PC-3 (cell line): ENCODE measurements around the gene OSBPL8. TPM values are rescaled to one million over a fixed set of nuclear protein-coding genes. Genes with fewer than 3 reads are reported as not detected.

Experiments used
- ATAC-seq: fragments of 200-7000 bp; cut with Tn5 transposase; 2 replicates; pipeline ENCODE4 v1.9.1; 2020; ENCODE audit warnings: mild to moderate bottlenecking, moderate library complexity
- BruUV-seq: library from RNA; stranded (reverse); fragments of 400-500 nt; replicated peaks from 2 replicates; lab custom pipeline; 2021; lab: Mats Ljungman, UMichigan
- CTCF ChIA-PET: fragments of 300-600 bp; sonication (Branson Sonifier 250); formaldehyde crosslinking; loops from one replicate; lab custom pipeline; 2022; ENCODE audit warnings: antibody characterized with exemption; lab: Charles Lee
- POLR2A ChIA-PET: fragments of 300-600 bp; sonication (Branson Sonifier 250); formaldehyde crosslinking; loops from one replicate; lab custom pipeline; 2022; ENCODE audit warnings: antibody characterized with exemption; ENCODE audit not compliant: unreplicated experiment; lab: Charles Lee
- DNase-seq: peaks from one replicate; pipeline ENCODE4 v3.0.0-alpha.2; 2015
- H2AFZ ChIP-seq: fragments of 300-600 bp; sonication (generic); 2 replicates; pipeline ENCODE4 v1.6.0; 2016; ENCODE audit warnings: antibody characterized with exemption, low read length
- H3F3A ChIP-seq: fragments of 300-600 bp; sonication (generic); one replicate; pipeline ENCODE4 v1.6.0; 2017; ENCODE audit warnings: antibody characterized with exemption, low read length, control low read depth, mild to moderate bottlenecking; ENCODE audit not compliant: unreplicated experiment
- H3K27ac ChIP-seq: fragments of 300-600 bp; sonication (generic); 2 replicates; pipeline ENCODE4 v1.5.1; 2016; ENCODE audit warnings: mild to moderate bottlenecking, low read length
- H3K27me3 ChIP-seq: fragments of 300-600 bp; sonication (generic); 2 replicates; pipeline ENCODE4 v1.6.1; 2016; ENCODE audit warnings: low read length, mixed read lengths
- H3K36me3 ChIP-seq: fragments of 300-600 bp; sonication (generic); 2 replicates; pipeline ENCODE4 v1.6.1; 2016; ENCODE audit warnings: low read depth, mixed run types, low read length, mixed read lengths
- H3K4me1 ChIP-seq: fragments of 300-600 bp; sonication (generic); 2 replicates; pipeline ENCODE4 v1.5.1; 2016; ENCODE audit warnings: low read length; ENCODE audit not compliant: insufficient read depth
- H3K4me2 ChIP-seq: fragments of 300-600 bp; sonication (generic); 2 replicates; pipeline ENCODE4 v1.6.0; 2016; ENCODE audit warnings: low read length
- H3K4me3 ChIP-seq: fragments of 300-600 bp; sonication (generic); 2 replicates; pipeline ENCODE4 v1.5.1; 2016; ENCODE audit warnings: mild to moderate bottlenecking, low read length, mixed read lengths
- H3K79me2 ChIP-seq: fragments of 300-600 bp; sonication (generic); 2 replicates; pipeline ENCODE4 v1.6.1; 2017; ENCODE audit warnings: low read length, mixed read lengths
- H3K9ac ChIP-seq: fragments of 300-600 bp; sonication (generic); 2 replicates; pipeline ENCODE4 v1.6.0; 2016; ENCODE audit warnings: mild to moderate bottlenecking, low read length
- H3K9me2 ChIP-seq: fragments of 300-600 bp; sonication (generic); replicated peaks from 2 replicates; pipeline ENCODE4 v1.6.1; 2016; ENCODE audit warnings: mixed run types, low read length, mixed read lengths
- H3K9me3 ChIP-seq: fragments of 300-600 bp; sonication (generic); 2 replicates; pipeline ENCODE4 v1.6.1; 2016; ENCODE audit warnings: low read length, mixed read lengths
- H4K20me1 ChIP-seq: fragments of 300-600 bp; sonication (generic); 2 replicates; pipeline ENCODE4 v1.6.1; 2016; ENCODE audit warnings: low read length, mixed read lengths
- CTCF ChIP-seq: fragments of 300-600 bp; sonication (generic); conservative IDR thresholded peaks from 2 replicates; pipeline ENCODE4 v1.5.1; 2017; ENCODE audit warnings: antibody characterized with exemption, low read depth, mild to moderate bottlenecking, low read length
- EZH2 ChIP-seq: fragments of 300-600 bp; sonication (generic); IDR thresholded peaks from one replicate; pipeline ENCODE4 v1.6.1; 2017; ENCODE audit warnings: antibody characterized with exemption, mild to moderate bottlenecking, low read length; ENCODE audit not compliant: unreplicated experiment
- EZH2phosphoT487 ChIP-seq: fragments of 300-600 bp; sonication (generic); IDR thresholded peaks from 2 replicates; pipeline ENCODE4 v1.6.1; 2018; ENCODE audit warnings: mild to moderate bottlenecking, antibody characterized with exemption, low read length, borderline replicate concordance
- intact Hi-C: fragments of 100-400 bp; cut with micrococcal nuclease; formaldehyde crosslinking; loops from 2 replicates; pipeline ENCODE4 v1.9.0; 2023
- total RNA-seq: library from RNA; depleted of rRNA; stranded (reverse); fragments of >200 nt; gene quantifications from 2 replicates; pipeline ENCODE4 v1.2.3, GENCODE V29; 2014

The OSBPL8 gene
- total RNA-seq, 1 experiment from 2014 or later = 28.5 TPM

GRCh38 chr12:76595056-76595455, 35.5 kb upstream of the OSBPL8 start:
- Histone ChIP-seq H3K36me3 (no peaks in the 10 kb centered on the region), H3K27ac (no peak overlapping the region), H4K20me1 (no peaks in the 10 kb centered on the region), H2AFZ (no peak overlapping the region), H3K9ac (no peak overlapping the region), H3K79me2 (no peaks in the 10 kb centered on the region), H3K9me3 (no peaks in the 10 kb centered on the region), H3F3A (no peaks in the 10 kb centered on the region), H3K27me3 (no peaks in the 10 kb centered on the region), H3K4me3 (no peak overlapping the region), H3K4me1 (no peaks in the 10 kb centered on the region), H3K4me2 (no peak overlapping the region), H3K9me2 (no peaks in the 10 kb centered on the region)
- ATAC-seq (no peak), DNase-seq (no peak)
- ChIA-PET POLR2A (no interaction called here), CTCF (no interaction called here)
- TF ChIP-seq EZH2 (no peak), CTCF (no peak), EZH2phosphoT487 (no peak)
- intact Hi-C loops = no loop called here
- no TSS peak for BruUV-seq

- Histone ChIP-seq H3K9me2 (no peaks in the 10 kb centered on the region), H3K4me1 (no peaks in the 10 kb centered on the region), H3F3A (no peaks in the 10 kb centered on the region), H3K27ac (no peak overlapping the region), H3K36me3 (no peaks in the 10 kb centered on the region), H3K27me3 (no peaks in the 10 kb centered on the region), H2AFZ (no peak overlapping the region), H3K79me2 (no peaks in the 10 kb centered on the region), H4K20me1 (no peaks in the 10 kb centered on the region), H3K4me2 (no peak overlapping the region), H3K9me3 (no peaks in the 10 kb centered on the region), H3K9ac (no peak overlapping the region), H3K4me3 (no peak overlapping the region)
- peak; percentile 9 for DNase-seq
- no TSS peak for BruUV-seq
- CTCF ChIA-PET = no interaction called here
- intact Hi-C loops = no loop called here
- TF ChIP-seq EZH2 = no peak
- no peak for TF ChIP-seq CTCF
- TF ChIP-seq EZH2phosphoT487 = no peak
- peak; percentile 46 for ATAC-seq
- POLR2A ChIA-PET = no interaction called here
Measured at GRCh38 chr12:76591476-76591875, 31.9 kb upstream of the OSBPL8 start.

- Histone ChIP-seq H3K9me3 (no peaks in the 10 kb centered on the region), H3K9me2 (no peaks in the 10 kb centered on the region), H3K9ac (no peak overlapping the region), H3K4me2 (no peak overlapping the region), H3F3A (no peaks in the 10 kb centered on the region), H3K27me3 (no peaks in the 10 kb centered on the region), H3K27ac (no peak overlapping the region), H3K79me2 (no peaks in the 10 kb centered on the region), H4K20me1 (no peaks in the 10 kb centered on the region), H3K4me3 (no peak overlapping the region), H3K4me1 (no peaks in the 10 kb centered on the region), H3K36me3 (no peaks in the 10 kb centered on the region), H2AFZ (no peak overlapping the region)
- intact Hi-C loops = no loop called here
- BruUV-seq = no TSS peak
- ATAC-seq = no peak
- POLR2A ChIA-PET = no interaction called here
- TF ChIP-seq CTCF (no peak), EZH2phosphoT487 (no peak)
- CTCF ChIA-PET = no interaction called here
- no peak for DNase-seq
Measured at GRCh38 chr12:76590131-76590530, 30.6 kb upstream of the OSBPL8 start.
